Prostate gland (tissue), 2 donors: ENCODE measurements around the gene ACADS. TPM values are rescaled to one million over a fixed set of nuclear protein-coding genes. Genes with fewer than 3 reads are reported as not detected.
"Not testable (repeated sequence)": the region's sequence is repeated elsewhere in the genome, so short reads cannot be mapped to it uniquely, and the experiment has no call there.

Experiments
- DNase-seq: peaks from one replicate; pipeline ENCODE4 v3.0.0-alpha.2; 2019; ENCODE audit warnings: low spot score
- H3K27ac ChIP-seq, 2 donors: fragments of 200-600 bp; sonication (generic); 2 replicates each; pipeline ENCODE4 v1.5.1; 2017 to 2019
- H3K27me3 ChIP-seq: fragments of 200-600 bp; sonication (generic); replicated peaks from 2 replicates; pipeline ENCODE4 v1.5.1; 2019; ENCODE audit not compliant: insufficient read depth
- H3K36me3 ChIP-seq, 2 donors: fragments of 200-600 bp; sonication (generic); 1 replicate in 1 of 2; 2 replicates in 1 of 2; pipeline versions ENCODE4 v1.5.1 to v1.8.1; 2017 to 2019
- H3K4me1 ChIP-seq: fragments of 200-600 bp; sonication (generic); replicated peaks from 2 replicates; pipeline ENCODE4 v1.5.1; 2019
- H3K4me3 ChIP-seq, 2 donors: fragments of 200-600 bp; sonication (generic); 2 replicates each; pipeline ENCODE4 v1.5.1; 2017 to 2019
- H3K9me3 ChIP-seq: fragments of 200-600 bp; sonication (generic); 2 replicates; pipeline ENCODE4 v1.5.1; 2017
- CTCF ChIP-seq, 4 experiments: fragments of 200-600 bp in 2 of 4; fragments of 450-650 bp in 2 of 4; sonication (generic) in 2 of 4; IDR thresholded peaks; 1 replicate in 3 of 4; 2 replicates in 1 of 4; pipeline ENCODE4 v1.5.1; 2016 to 2019; ENCODE audit warnings: antibody characterized with exemption in 4 of 4, mild to moderate bottlenecking in 2 of 4, moderate library complexity in 2 of 4
- POLR2A ChIP-seq: fragments of 450-650 bp; IDR thresholded peaks from one replicate; pipeline ENCODE4 v1.6.1; 2016; ENCODE audit warnings: antibody characterized with exemption, mild to moderate bottlenecking
- POLR2AphosphoS5 ChIP-seq: sonication (generic); formaldehyde crosslinking; IDR thresholded peaks from one replicate; pipeline ENCODE4 v1.6.1; 2017; ENCODE audit warnings: antibody characterized with exemption
- WGBS: methylation state at CpG from one replicate; pipeline ENCODE4 v1.1.5; 2018; 5-methylcytosine and 5-hydroxymethylcytosine counted together
- intact Hi-C: fragments of 100-400 bp; cut with DNase I; formaldehyde crosslinking; loops from one replicate; pipeline ENCODE4 v1.14.2; 2022
- total RNA-seq, 2 donors: library from RNA; depleted of rRNA; stranded (reverse); fragments of >200 nt; gene quantifications; one replicate each; pipeline ENCODE4 v1.1.0, GENCODE V29; 2016

The ACADS gene
- total RNA-seq, 2 donors from 2014 or later = 29.4 to 36.0 TPM

DNA sequence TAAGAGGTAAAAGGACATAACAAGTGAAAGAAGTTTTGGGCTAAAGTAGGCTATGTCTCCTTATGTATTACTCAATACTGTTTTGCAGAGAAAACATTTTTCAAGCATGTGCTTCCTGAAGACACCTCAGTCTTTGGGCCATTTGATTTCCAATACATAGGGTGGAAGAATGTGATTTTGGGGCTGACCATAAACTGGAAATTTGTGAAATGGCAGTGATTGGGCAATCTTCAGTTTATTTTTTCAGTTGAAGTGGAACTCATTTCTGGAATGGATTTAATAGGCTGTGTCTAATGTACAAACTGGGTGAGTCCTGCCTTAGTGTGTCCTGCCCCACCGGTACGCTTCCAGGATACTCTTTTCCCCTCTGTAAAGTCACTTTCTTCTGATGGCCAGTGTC lies 2.8 kb upstream of the ACADS start:
- Histone ChIP-seq H3K36me3 (peaks cover 8 to 17% of the 10 kb centered on the region in 2 donors), H3K9me3 (no peaks in the 10 kb centered on the region), H3K27ac (no peak overlapping the region), H3K4me3 (no peak overlapping the region), H3K4me1 (no peaks in the 10 kb centered on the region), H3K27me3 (no peaks in the 10 kb centered on the region)
- WGBS = 91% methylated on average over 2 of the region's 2 CpGs
- TF ChIP-seq POLR2AphosphoS5 (no peak), CTCF (IDR thresholded peaks at IDR 0.05) (no peak), POLR2A (no peak)
- no peak for DNase-seq
- intact Hi-C loops = loop anchor here (10.0 kb wide), 1 partner anchor 182 kb away; the partner anchor contains the start of gene SPPL3

GRCh38 chr12:120724720-120725119 lies 906 bp upstream of the ACADS start:
- H3K4me3 ChIP-seq = no peak overlapping the region
- intact Hi-C loops = loop anchor here (5.0 to 10.0 kb wide), 2 partner anchors 180 to 248 kb away; partner anchors contain the start of gene SPPL3
- no peak for DNase-seq
- no peak overlapping the region for H3K27ac ChIP-seq
- H3K36me3 ChIP-seq = peaks cover 7% of the 10 kb centered on the region in 2 donors
- TF ChIP-seq POLR2AphosphoS5 (no peak), POLR2A (no peak), CTCF (IDR thresholded peaks at IDR 0.05) (no peak)
- WGBS = 69% methylated on average over 5 of the region's 5 CpGs
- H3K27me3 ChIP-seq = no peaks in the 10 kb centered on the region
- no peaks in the 10 kb centered on the region for H3K9me3 ChIP-seq
- no peaks in the 10 kb centered on the region for H3K4me1 ChIP-seq

GRCh38 chr12:120725151-120725658 lies 421 bp upstream of the ACADS start:
- H3K4me3 ChIP-seq = peak overlapping the region; percentile 66 to 78
- DNase-seq = no peak
- H3K27me3 ChIP-seq = no peaks in the 10 kb centered on the region
- whole genome bisulfite sequencing = 15% methylated on average over 14 of the region's 14 CpGs
- no peaks in the 10 kb centered on the region for H3K9me3 ChIP-seq
- peak overlapping the region; percentile 51 to 74 for H3K27ac ChIP-seq
- TF ChIP-seq POLR2A = no peak
- no peak for TF ChIP-seq POLR2AphosphoS5
- TF ChIP-seq CTCF (IDR thresholded peaks at IDR 0.05) = no peak
- H3K36me3 ChIP-seq = peaks cover 4 to 7% of the 10 kb centered on the region in 2 donors
- intact Hi-C loops = loop anchor here (5.0 to 10.0 kb wide), 2 partner anchors 180 to 247 kb away; partner anchors contain the start of gene SPPL3
- H3K4me1 ChIP-seq = no peaks in the 10 kb centered on the region

DNA sequence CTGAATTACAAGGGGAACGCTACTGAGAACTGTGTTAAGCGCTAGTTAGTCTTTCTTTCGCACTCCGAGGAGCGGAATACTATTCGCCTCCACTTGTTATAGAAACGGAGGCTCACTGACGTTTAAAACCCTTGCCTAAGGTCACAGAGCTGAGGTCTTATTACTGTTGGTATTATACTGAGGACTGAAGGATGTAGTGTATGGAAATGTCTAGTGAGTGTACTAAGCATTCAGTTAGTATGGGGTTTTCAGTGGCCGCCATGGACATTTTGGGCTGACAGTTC lies 826 bp downstream of the ACADS start:
- no peak for DNase-seq
- Histone ChIP-seq H3K27ac (no peak overlapping the region), H3K36me3 (peaks cover 4% of the 10 kb centered on the region in 2 donors), H3K9me3 (no peaks in the 10 kb centered on the region), H3K27me3 (no peaks in the 10 kb centered on the region), H3K4me3 (peak overlapping the region in 1 of 2 donors; percentile 78), H3K4me1 (no peaks in the 10 kb centered on the region)
- intact Hi-C loops = loop anchor here (5.0 to 10.0 kb wide), 2 partner anchors 178 to 246 kb away; partner anchors contain the start of gene SPPL3
- TF ChIP-seq CTCF (IDR thresholded peaks at IDR 0.05) (no peak), POLR2A (no peak), POLR2AphosphoS5 (no peak)
- WGBS = 93% methylated on average over 9 of the region's 9 CpGs

DNA sequence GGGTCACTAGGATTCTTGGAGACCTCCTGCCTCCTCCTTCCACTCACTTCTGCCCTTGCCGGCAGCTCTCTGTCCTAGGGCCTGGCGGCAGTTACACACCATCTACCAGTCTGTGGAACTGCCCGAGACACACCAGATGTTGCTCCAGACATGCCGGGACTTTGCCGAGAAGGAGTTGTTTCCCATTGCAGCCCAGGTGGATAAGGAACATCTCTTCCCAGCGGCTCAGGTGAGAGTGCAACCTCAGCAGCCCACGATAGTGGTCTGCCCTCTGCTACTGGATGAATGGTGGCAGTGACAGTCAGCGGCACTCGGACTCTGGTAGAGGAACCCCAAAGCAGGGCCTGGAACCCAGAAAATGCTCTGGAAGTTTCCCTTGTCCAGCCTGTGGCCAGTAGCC lies 1.3 kb downstream of the ACADS start:
- Histone ChIP-seq H3K9me3 (no peaks in the 10 kb centered on the region), H3K27me3 (no peaks in the 10 kb centered on the region), H3K4me3 (no peak overlapping the region), H3K4me1 (no peaks in the 10 kb centered on the region), H3K36me3 (peaks cover 0 to 4% of the 10 kb centered on the region in 2 donors), H3K27ac (no peak overlapping the region)
- TF ChIP-seq CTCF (IDR thresholded peaks at IDR 0.05) (no peak), POLR2A (no peak), POLR2AphosphoS5 (no peak)
- 97% methylated on average over 9 of the region's 9 CpGs for WGBS
- intact Hi-C loops = loop anchor here (5.0 to 10.0 kb wide), 2 partner anchors 178 to 245 kb away; partner anchors contain the start of gene SPPL3
- no peak for DNase-seq

DNA sequence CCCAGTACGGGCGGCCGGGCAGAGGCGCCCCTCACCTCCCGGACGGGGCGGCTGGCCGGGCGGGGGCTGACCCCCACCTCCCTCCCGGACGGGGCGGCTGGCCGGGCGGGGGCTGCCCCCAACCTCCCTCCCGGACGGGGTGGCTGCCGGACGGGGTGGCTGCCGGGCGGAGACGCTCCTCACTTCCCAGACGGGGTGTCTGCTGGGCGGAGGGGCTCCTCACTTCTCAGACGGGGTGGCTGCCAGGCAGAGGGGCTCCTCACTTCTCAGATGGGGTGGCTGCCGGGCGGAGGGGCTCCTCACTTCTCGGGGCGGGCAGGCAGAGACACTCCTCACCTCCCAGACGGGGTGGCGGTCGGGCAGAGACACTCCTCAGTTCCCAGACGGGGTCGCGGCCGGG lies 6.6 kb downstream of the ACADS start:
- 98% methylated on average over 23 of the region's 35 CpGs for WGBS
- H3K27me3 ChIP-seq, H3K4me1 ChIP-seq, intact Hi-C loops, DNase-seq, H3K4me3 ChIP-seq, H3K9me3 ChIP-seq, H3K36me3 ChIP-seq, H3K27ac ChIP-seq: not testable (repeated sequence)
